ENCODE results near the gene RIN3. TPM values are rescaled to one million over a fixed set of nuclear protein-coding genes. Genes with fewer than 3 reads are reported as not detected.
A peak's percentile ranks its signal among the peaks of the same experiment; 100 is the strongest.

The RIN3 gene
- total RNA-seq, 1 experiment from 2014 or later = 0.55 TPM

DNA sequence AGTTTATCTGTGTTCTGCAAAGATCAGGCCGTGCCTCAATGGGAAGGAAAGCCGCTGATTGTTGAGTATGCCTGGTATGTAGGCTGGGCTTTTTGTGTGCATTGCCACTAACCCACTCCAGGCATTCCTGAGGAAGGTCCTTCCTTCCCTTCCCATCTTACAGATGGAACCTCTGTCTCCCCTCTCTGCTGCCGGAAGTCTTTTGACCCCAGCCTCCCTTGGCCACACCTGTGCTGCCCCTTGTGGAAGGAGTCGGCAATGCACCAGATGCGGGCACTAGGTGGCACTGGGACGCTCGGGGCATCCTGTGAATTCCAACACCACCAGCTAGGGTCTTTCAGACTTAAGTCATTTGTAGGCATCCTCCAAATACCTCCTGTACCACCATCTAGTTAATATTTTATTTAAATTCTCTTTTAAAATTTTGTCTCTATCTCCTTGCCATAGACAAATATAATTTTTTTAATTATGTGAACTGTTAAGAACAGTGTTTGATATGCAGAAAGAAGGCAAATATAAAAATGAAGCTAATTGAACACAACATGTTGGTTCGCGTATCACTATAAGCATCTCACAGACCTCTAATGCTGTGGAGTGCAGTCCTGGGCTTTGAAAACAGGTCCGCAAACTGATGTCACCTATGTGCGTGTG lies 99.6 kb downstream of the RIN3 start:
- H3K27me3 ChIP-seq (replicated peaks) = no peaks in the 10 kb centered on the region
- peak in 1 of 2 experiments; percentile 20 for DNase-seq (ENCODE audit: low read depth in 1 of 2, low spot score in 2 of 2)
- no peaks in the 10 kb centered on the region for H3K4me1 ChIP-seq (replicated peaks)
- no peaks in the 10 kb centered on the region for H3K36me3 ChIP-seq
- H3K9me3 ChIP-seq (replicated peaks) = no peaks in the 10 kb centered on the region
- H3K4me3 ChIP-seq = no peak overlapping the region
- H3K27ac ChIP-seq = no peak overlapping the region

DNA sequence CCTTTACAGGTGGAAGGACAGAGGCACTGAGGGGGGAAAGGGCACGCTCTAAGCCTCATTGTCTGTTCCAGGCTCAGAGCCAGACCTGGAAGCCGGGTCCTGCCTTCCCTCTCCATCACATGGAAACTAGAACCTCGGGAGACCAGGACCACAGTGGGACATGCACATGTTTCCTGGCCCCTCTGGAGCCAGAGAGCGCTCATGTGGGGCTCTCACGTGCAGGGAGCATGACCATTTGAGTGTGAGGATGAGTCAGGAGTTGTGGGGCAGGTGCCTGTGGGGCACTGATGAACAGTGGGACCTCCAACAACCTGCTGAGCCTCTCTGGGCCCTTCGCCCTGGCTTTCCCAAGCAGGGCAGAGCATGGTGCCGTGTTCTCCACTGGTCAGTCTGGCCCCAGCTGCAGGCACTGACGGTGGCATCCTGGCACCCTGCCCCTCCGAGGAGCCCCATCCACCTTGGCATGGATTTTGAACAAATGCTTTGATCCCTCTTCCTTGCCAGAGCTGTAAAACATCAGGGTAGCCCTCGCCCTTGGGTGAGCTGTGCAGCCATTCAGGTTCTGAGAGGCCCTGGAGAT lies 100.2 kb downstream of the RIN3 start:
- DNase-seq (ENCODE audit: low read depth in 1 of 2, low spot score in 2 of 2) = no peak
- H3K27me3 ChIP-seq (replicated peaks) = no peaks in the 10 kb centered on the region
- H3K27ac ChIP-seq = no peak overlapping the region
- no peaks in the 10 kb centered on the region for H3K36me3 ChIP-seq
- H3K4me3 ChIP-seq = no peak overlapping the region
- no peaks in the 10 kb centered on the region for H3K4me1 ChIP-seq (replicated peaks)
- H3K9me3 ChIP-seq (replicated peaks) = no peaks in the 10 kb centered on the region

DNA sequence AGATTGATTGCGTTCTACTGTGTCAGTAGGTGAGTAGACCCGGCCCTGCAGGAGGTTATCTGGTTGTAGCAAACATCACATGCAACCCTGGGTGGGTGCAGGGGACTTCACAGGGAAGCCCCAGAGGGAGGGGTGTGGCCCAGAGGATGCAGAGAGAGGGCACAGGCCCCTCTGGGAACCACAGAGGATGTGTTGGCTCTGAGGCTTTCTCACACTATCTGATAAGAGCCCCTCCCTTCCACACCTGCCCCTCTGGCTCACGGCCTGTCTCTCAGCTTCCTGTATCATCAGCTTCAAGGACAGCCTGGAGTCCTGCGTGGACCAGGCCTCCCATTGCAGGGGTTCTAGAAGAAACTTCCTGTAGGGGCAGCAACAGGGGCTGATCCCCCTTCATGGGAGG lies 101.9 kb downstream of the RIN3 start:
- Histone ChIP-seq H3K36me3 (no peaks in the 10 kb centered on the region), H3K9me3 (replicated peaks) (no peaks in the 10 kb centered on the region), H3K27ac (no peak overlapping the region), H3K4me3 (no peak overlapping the region), H3K27me3 (replicated peaks) (no peaks in the 10 kb centered on the region), H3K4me1 (replicated peaks) (no peaks in the 10 kb centered on the region)
- DNase-seq (ENCODE audit: low read depth in 1 of 2, low spot score in 2 of 2) = no peak

DNA sequence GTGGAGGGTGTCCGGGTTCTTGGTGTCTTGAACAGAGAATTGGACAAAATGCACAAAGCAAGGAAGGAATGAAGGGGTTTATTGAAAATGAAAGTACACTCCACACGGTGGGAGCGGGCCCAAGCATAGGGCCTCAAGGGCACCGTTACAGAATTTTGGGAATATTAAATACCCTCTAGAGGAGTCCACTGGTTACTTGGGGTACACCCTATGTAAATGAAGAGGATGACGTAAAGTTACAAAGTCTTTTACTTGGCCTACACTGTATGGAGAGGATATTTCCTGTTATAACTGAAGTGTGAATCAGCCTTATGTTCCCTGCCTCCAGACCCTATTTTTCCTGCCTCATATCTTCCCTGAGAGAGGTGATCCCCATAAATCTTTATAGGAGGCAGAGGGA lies 102.6 kb downstream of the RIN3 start:
- no peak for DNase-seq (ENCODE audit: low read depth in 1 of 2, low spot score in 2 of 2)
- no peaks in the 10 kb centered on the region for H3K4me1 ChIP-seq (replicated peaks)
- H3K27ac ChIP-seq = no peak overlapping the region
- no peaks in the 10 kb centered on the region for H3K36me3 ChIP-seq
- no peak overlapping the region for H3K4me3 ChIP-seq
- no peaks in the 10 kb centered on the region for H3K27me3 ChIP-seq (replicated peaks)
- H3K9me3 ChIP-seq (replicated peaks) = no peaks in the 10 kb centered on the region

DNA sequence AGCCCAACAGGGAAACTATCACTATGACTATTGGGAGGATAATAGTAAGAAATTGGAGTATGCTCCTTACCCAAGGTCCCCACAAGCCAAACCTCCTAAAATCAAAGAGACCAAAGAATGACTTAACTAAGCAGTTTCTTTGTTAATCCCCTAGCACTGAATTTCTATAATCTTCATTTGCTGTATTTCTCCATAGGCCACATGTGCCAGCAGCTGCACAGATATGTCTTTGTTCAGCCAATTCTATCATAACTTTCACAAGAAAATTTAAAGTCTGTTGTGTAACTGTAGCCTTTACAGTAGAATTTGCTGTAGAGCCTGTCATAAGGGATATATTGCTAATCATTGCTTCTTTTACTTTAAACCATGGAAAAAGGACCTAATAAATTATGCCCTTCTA lies 104.0 kb downstream of the RIN3 start:
- no peaks in the 10 kb centered on the region for H3K27me3 ChIP-seq (replicated peaks)
- no peaks in the 10 kb centered on the region for H3K36me3 ChIP-seq
- no peaks in the 10 kb centered on the region for H3K4me1 ChIP-seq (replicated peaks)
- no peak overlapping the region for H3K27ac ChIP-seq
- no peak for DNase-seq (ENCODE audit: low read depth in 1 of 2, low spot score in 2 of 2)
- peaks cover 2% of the 10 kb centered on the region; the same call in 1 of the 2 replicates for H3K9me3 ChIP-seq (replicated peaks)
- H3K4me3 ChIP-seq = no peak overlapping the region

DNA sequence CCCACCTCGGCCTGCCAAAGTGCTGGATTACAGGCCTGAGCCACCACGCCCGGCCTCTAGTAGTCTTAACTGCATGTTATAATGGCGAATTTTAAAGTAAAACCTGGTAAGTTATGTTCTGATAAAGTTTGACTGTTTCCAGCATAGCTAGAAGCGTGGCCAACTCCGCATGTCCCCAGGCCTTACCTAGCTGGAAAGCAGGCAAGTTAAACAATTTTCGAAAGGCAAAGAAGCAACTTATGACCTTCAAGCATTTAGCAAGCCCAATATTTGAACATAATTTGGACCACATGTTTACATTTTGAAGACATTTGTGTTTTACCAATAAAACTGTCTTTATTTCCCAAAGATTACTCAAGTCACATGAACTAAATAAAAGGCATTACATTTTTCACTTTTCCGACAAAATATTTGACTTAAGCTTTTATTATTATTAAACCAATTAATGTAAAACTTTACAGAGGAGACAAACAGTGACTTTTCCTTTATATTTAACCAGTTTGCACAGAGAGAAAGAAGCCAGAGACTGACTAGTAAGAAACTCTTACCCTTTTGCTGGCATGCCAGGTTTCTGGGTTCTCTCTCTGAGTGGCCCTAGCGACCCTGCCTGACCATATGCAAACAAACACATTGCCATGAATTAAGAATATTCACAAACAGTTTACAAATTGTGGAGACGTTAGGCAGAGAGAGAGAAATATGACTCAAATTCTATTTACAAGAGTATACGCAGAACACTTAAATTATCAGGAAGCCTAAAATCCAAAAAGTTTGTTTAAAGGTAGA lies 106.3 kb downstream of the RIN3 start:
- Histone ChIP-seq H3K27me3 (replicated peaks) (no peaks in the 10 kb centered on the region), H3K4me3 (no peak overlapping the region), H3K9me3 (replicated peaks) (peaks cover 2% of the 10 kb centered on the region; the same call in 1 of the 2 replicates), H3K36me3 (no peaks in the 10 kb centered on the region), H3K4me1 (replicated peaks) (peaks cover 4% of the 10 kb centered on the region), H3K27ac (no peak overlapping the region)
- no peak for DNase-seq (ENCODE audit: low read depth in 1 of 2, low spot score in 2 of 2)

DNA sequence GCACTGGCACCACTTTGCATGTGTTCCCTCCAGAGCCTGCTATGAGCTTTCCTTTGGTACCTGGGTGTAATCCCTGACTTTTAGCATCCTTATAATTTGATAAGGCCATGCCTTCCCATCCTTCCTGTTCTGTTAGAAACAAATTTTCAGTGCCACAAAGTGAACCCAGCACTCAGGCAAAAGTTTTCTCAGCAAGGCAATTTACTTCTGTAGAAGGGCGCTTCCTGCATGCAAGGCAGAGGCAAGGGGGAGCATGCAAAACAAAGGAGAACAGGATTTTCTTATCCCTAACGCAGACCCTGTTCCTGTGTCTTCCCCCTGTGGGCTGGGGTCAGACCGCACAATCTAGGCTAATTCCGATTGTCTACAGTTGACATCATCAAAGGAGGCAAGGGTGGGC lies 108.7 kb downstream of the RIN3 start:
- Histone ChIP-seq H3K27ac (no peak overlapping the region), H3K9me3 (replicated peaks) (peaks cover 4% of the 10 kb centered on the region), H3K36me3 (no peaks in the 10 kb centered on the region), H3K4me3 (no peak overlapping the region), H3K4me1 (replicated peaks) (peaks cover 16% of the 10 kb centered on the region), H3K27me3 (replicated peaks) (no peaks in the 10 kb centered on the region)
- no peak for DNase-seq (ENCODE audit: low read depth in 1 of 2, low spot score in 2 of 2)

DNA sequence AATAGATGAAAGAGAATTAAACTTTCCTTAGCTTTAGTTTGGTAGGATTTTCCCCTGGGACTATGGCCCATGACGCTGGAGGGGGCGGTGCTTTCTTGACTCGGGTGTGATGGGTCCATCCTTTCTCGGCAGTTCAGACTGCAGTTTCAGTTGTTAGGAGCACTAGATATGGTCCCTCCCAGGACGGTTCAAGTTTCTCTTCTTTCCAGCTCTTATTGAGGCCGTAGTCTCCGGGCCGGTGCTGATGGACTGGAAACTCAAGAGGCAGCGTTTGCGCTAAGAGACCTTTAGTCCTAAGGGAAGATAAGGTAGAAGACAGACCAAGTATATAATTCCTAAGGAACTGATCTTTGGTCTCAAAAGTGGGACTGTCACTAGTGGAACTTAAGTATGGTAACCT lies 111.2 kb downstream of the RIN3 start:
- H3K4me1 ChIP-seq (replicated peaks) = peaks cover 16% of the 10 kb centered on the region

DNA sequence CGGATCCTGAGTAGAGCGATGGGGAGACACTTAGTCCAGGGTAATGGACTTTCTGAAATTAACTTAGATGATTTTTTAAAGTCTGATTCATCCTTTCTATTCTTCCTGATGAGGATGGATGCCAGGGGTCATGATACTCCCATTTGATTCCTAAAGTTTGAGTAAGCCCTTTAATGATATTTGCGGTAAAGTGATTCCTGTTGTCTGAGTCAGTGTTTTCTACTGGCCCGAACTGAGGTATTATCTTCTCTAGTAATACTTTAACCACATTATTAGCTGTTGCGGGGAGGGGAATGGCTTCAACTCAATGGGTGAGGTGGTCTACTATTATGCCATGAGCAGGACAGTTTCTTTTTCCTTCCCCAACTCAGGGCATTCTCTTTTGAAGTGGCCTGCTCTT lies 111.6 kb downstream of the RIN3 start:
- Histone ChIP-seq H3K27me3 (replicated peaks) (no peaks in the 10 kb centered on the region), H3K27ac (peak overlapping the region; percentile 30; the same call in 1 of the 2 replicates), H3K36me3 (no peaks in the 10 kb centered on the region), H3K4me1 (replicated peaks) (peaks cover 16% of the 10 kb centered on the region), H3K9me3 (replicated peaks) (peaks cover 7% of the 10 kb centered on the region), H3K4me3 (no peak overlapping the region)
- DNase-seq (ENCODE audit: low read depth in 1 of 2, low spot score in 2 of 2) = peak; percentile 58 to 78

More for the DNA sequence above, 111.2 kb downstream of the RIN3 start:
- Histone ChIP-seq H3K4me3 (no peak overlapping the region), H3K9me3 (replicated peaks) (peaks cover 7% of the 10 kb centered on the region), H3K27ac (no peak overlapping the region), H3K36me3 (no peaks in the 10 kb centered on the region), H3K27me3 (replicated peaks) (no peaks in the 10 kb centered on the region)
- no peak for DNase-seq (ENCODE audit: low read depth in 1 of 2, low spot score in 2 of 2)

DNA sequence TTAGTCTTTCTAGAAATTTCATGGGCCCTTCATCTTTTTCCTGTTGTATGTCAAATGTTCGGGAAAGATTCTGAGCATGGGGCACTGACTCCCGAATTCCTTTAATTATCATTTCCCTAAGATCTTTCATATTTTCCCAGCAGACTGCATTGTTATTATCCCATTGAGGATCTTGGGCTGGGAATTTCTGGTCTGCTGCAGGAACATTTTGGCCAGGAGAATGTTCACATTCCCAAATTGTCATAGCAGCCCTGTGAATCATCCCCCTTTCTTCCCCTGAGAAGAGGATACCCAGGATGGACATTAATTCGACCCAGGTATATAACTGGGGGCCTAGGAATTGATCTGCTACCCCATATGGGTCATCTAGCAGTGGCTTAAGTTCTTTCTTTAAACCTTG lies 112.5 kb downstream of the RIN3 start:
- H3K27me3 ChIP-seq (replicated peaks) = no peaks in the 10 kb centered on the region
- H3K27ac ChIP-seq = no peak overlapping the region
- H3K4me1 ChIP-seq (replicated peaks) = peaks cover 16% of the 10 kb centered on the region
- no peaks in the 10 kb centered on the region for H3K36me3 ChIP-seq
- DNase-seq (ENCODE audit: low read depth in 1 of 2, low spot score in 2 of 2) = no peak
- peaks cover 7% of the 10 kb centered on the region for H3K9me3 ChIP-seq (replicated peaks)
- H3K4me3 ChIP-seq = no peak overlapping the region

DNA sequence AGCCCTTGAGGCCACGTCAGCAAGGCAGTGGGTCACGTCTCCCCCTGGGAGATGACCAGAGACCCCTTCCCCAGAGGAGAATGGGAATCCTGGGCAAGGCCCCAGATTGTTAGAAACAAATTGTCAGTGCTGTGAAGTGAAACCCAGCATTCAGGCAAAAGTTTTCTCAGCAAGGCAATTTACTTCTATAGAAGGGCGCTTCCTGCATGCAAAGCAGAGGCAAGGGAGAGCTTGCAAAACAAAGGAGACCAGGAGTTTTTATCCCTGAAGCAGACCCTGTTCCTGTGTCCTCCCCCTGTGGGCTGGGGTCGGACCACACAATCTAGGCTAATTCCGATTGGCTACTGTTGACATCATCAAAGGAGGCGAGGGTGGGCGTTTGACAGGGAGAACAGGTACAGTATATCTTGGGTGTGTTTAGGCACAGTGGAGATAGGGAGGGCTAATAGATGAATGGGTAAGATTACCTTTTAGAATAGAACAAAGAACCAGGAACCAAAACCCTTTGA lies 114.2 kb downstream of the RIN3 start:
- H3K27ac ChIP-seq = no peak overlapping the region
- peaks cover 6% of the 10 kb centered on the region for H3K9me3 ChIP-seq (replicated peaks)
- no peaks in the 10 kb centered on the region for H3K27me3 ChIP-seq (replicated peaks)
- H3K4me3 ChIP-seq = no peak overlapping the region
- no peak for DNase-seq (ENCODE audit: low read depth in 1 of 2, low spot score in 2 of 2)
- H3K4me1 ChIP-seq (replicated peaks) = peaks cover 16% of the 10 kb centered on the region
- no peaks in the 10 kb centered on the region for H3K36me3 ChIP-seq

DNA sequence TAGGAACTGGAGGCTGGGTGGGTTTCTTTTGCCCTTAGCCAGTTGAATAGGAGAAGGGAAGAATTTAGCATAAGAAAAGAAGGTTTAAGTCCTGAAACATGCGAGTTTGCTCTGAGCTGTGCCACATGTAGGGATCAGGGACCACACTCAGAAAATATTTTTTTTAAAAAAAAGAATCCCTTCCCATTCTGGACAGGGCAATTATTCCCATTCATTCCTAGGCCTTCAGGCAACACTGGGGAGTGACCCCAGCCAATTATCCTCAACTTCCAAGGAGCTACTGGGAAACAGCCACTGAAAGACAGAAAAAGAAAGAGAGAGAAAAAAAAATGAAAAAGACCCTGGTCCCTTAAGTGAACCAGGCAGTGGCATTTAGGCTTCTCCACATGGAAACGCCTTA lies 115.1 kb downstream of the RIN3 start:
- no peak overlapping the region for H3K27ac ChIP-seq

DNA sequence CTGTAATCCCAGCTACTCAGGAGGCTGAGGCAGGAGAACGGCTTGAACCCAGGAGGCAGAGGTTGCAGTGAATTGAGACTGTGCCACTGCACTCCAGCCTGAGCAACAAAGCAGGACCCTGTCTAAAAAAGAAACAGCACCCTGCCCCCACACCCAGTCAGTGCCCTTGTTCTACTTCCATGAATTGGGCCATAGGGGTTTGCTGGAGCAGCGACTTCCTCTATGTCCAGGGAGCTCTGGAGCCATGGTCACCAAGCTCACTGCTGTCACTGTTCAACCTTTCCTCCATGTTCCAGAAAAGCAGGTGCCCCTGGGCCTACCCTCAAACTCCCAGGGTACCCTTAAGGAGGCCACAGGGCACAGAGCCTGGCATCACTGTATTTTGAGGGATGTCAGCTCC lies 116.8 kb downstream of the RIN3 start:
- H3K9me3 ChIP-seq (replicated peaks) = peaks cover 6% of the 10 kb centered on the region; the same call in 1 of the 2 replicates
- H3K4me3 ChIP-seq = no peak overlapping the region
- H3K36me3 ChIP-seq = no peaks in the 10 kb centered on the region
- no peak overlapping the region for H3K27ac ChIP-seq
- H3K27me3 ChIP-seq (replicated peaks) = no peaks in the 10 kb centered on the region
- peaks cover 6% of the 10 kb centered on the region for H3K4me1 ChIP-seq (replicated peaks)
- DNase-seq (ENCODE audit: low read depth in 1 of 2, low spot score in 2 of 2) = no peak

More for the DNA sequence above, 115.1 kb downstream of the RIN3 start:
- Histone ChIP-seq H3K36me3 (no peaks in the 10 kb centered on the region), H3K27me3 (replicated peaks) (no peaks in the 10 kb centered on the region), H3K4me3 (no peak overlapping the region), H3K4me1 (replicated peaks) (peaks cover 16% of the 10 kb centered on the region), H3K9me3 (replicated peaks) (peaks cover 6% of the 10 kb centered on the region; the same call in 1 of the 2 replicates)
- no peak for DNase-seq (ENCODE audit: low read depth in 1 of 2, low spot score in 2 of 2)

DNA sequence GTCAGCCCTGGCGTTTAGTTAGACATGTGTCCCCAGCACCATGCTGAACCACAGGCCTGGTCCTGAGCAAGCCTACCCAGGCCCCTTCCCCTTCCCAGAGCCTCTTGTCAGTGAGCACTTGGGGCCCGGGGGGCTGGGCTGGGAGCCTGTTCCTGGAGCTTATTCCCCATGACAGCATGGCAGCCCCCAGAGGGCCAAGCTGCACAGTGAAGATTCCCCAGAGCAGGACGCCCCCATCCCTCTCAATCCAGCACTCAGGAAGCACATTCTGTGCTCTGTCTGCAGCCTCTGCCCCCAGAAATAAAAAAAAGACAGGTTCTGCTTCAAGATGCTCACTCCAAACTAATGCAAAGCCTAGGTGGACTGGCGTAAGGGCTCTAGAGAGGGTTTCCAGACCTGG lies 117.5 kb downstream of the RIN3 start:
- no peaks in the 10 kb centered on the region; the same call in 1 of the 2 replicates for H3K4me1 ChIP-seq (replicated peaks)
- no peak overlapping the region for H3K27ac ChIP-seq
- peaks cover 6% of the 10 kb centered on the region; the same call in 1 of the 2 replicates for H3K9me3 ChIP-seq (replicated peaks)
- DNase-seq (ENCODE audit: low read depth in 1 of 2, low spot score in 2 of 2) = no peak
- H3K27me3 ChIP-seq (replicated peaks) = no peaks in the 10 kb centered on the region
- H3K36me3 ChIP-seq = no peaks in the 10 kb centered on the region
- no peak overlapping the region for H3K4me3 ChIP-seq
